ENCODE data around the gene SYP. TPM values are rescaled to one million over a fixed set of nuclear protein-coding genes. Genes with fewer than 3 reads are reported as not detected.

SYP gene
- total RNA-seq, 3 donors from 2014 or later = 1.0 to 2.7 (median 1.3) TPM

DNA sequence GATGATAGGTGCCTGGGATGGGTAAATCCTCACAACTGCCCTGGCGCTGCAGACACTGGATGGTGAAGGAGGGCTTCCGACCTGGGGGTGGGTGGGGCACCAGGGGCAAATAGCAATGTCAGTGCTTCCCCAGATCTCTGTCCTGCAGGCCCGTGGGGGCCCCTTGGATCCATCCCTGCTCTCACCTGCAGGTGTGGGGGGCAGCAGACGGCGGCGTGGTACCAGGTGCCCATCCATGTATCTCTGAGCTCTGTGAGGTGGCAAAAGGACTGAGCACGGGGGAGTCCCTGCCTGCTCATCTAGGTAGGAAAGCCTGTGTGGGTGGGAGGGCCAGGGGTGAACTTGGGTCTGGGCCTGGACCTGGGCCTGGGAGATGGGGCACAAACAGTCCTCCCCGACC lies 6.5 kb upstream of the SYP start:
- Histone ChIP-seq H3K9me3 (no peaks in the 10 kb centered on the region), H3K4me3 (no peak overlapping the region), H3K36me3 (no peaks in the 10 kb centered on the region), H3K4me1 (no peaks in the 10 kb centered on the region), H3K27me3 (peaks cover 0 to 71% of the 10 kb centered on the region in 2 donors), H3K27ac (no peak overlapping the region)
- intact Hi-C loops (cut with DNase I; ENCODE audit: low total_unique reads) = no loop called here
- no peak for DNase-seq (ENCODE audit: low spot score in 2 of 2)
- no peak for TF ChIP-seq POLR2AphosphoS5 (IDR thresholded peaks at IDR 0.05)
- TF ChIP-seq CTCF (IDR thresholded peaks at IDR 0.05) = no peak
- TF ChIP-seq POLR2A (IDR thresholded peaks at IDR 0.05) = no peak

- Histone ChIP-seq H3K36me3 (no peaks in the 10 kb centered on the region), H3K27ac (no peak overlapping the region), H3K9me3 (no peaks in the 10 kb centered on the region), H3K27me3 (peaks cover 0 to 60% of the 10 kb centered on the region in 2 donors), H3K4me1 (no peaks in the 10 kb centered on the region), H3K4me3 (no peak overlapping the region)
- no peak for DNase-seq (ENCODE audit: low spot score in 2 of 2)
- intact Hi-C loops (cut with DNase I; ENCODE audit: low total_unique reads) = no loop called here
- TF ChIP-seq POLR2AphosphoS5 (IDR thresholded peaks at IDR 0.05) (no peak), CTCF (IDR thresholded peaks at IDR 0.05) (no peak), POLR2A (IDR thresholded peaks at IDR 0.05) (no peak)
These were observed 5.5 kb upstream of the SYP start for GRCh38 chrX:49205443-49205842.

- intact Hi-C loops (cut with DNase I; ENCODE audit: low total_unique reads) = no loop called here
- Histone ChIP-seq H3K4me1 (no peaks in the 10 kb centered on the region), H3K27me3 (peaks cover 0 to 61% of the 10 kb centered on the region in 2 donors), H3K4me3 (no peak overlapping the region), H3K27ac (no peak overlapping the region), H3K9me3 (no peaks in the 10 kb centered on the region), H3K36me3 (no peaks in the 10 kb centered on the region)
- no peak for DNase-seq (ENCODE audit: low spot score in 2 of 2)
- TF ChIP-seq POLR2AphosphoS5 (IDR thresholded peaks at IDR 0.05) = no peak
- TF ChIP-seq CTCF (IDR thresholded peaks at IDR 0.05) = no peak
- no peak for TF ChIP-seq POLR2A (IDR thresholded peaks at IDR 0.05)
These were observed 4.7 kb upstream of the SYP start for GRCh38 chrX:49204709-49205108.

- Histone ChIP-seq H3K9me3 (no peaks in the 10 kb centered on the region), H3K4me3 (no peak overlapping the region), H3K27ac (no peak overlapping the region), H3K36me3 (no peaks in the 10 kb centered on the region), H3K4me1 (no peaks in the 10 kb centered on the region), H3K27me3 (peaks cover 0 to 56% of the 10 kb centered on the region in 2 donors)
- TF ChIP-seq POLR2AphosphoS5 (IDR thresholded peaks at IDR 0.05) (no peak), CTCF (IDR thresholded peaks at IDR 0.05) (no peak), POLR2A (IDR thresholded peaks at IDR 0.05) (no peak)
- no peak for DNase-seq (ENCODE audit: low spot score in 2 of 2)
- intact Hi-C loops (cut with DNase I; ENCODE audit: low total_unique reads) = no loop called here
These were observed 4.0 kb upstream of the SYP start for GRCh38 chrX:49204017-49204416.

- no peak for DNase-seq (ENCODE audit: low spot score in 2 of 2)
- H3K9me3 ChIP-seq = no peaks in the 10 kb centered on the region
- TF ChIP-seq CTCF (IDR thresholded peaks at IDR 0.05) (no peak), POLR2A (IDR thresholded peaks at IDR 0.05) (no peak), POLR2AphosphoS5 (IDR thresholded peaks at IDR 0.05) (no peak)
- intact Hi-C loops (cut with DNase I; ENCODE audit: low total_unique reads) = no loop called here
- no peak overlapping the region for H3K27ac ChIP-seq
- H3K27me3 ChIP-seq = peaks cover 0 to 56% of the 10 kb centered on the region in 2 donors
- no peaks in the 10 kb centered on the region for H3K4me1 ChIP-seq
- H3K36me3 ChIP-seq = no peaks in the 10 kb centered on the region
- no peak overlapping the region for H3K4me3 ChIP-seq
These were observed 3.5 kb upstream of the SYP start for GRCh38 chrX:49203536-49203935.

Data from breast epithelium (tissue), 4 donors.